Dermis blood vessel endothelial cell (primary cell): ENCODE data around the gene RRAS2. TPM values are rescaled to one million over a fixed set of nuclear protein-coding genes. Genes with fewer than 3 reads are reported as not detected.
"Not testable (repeated sequence)": the region's sequence is repeated elsewhere in the genome, so short reads cannot be mapped to it uniquely, and the experiment has no call there.

Experiments
- DNase-seq: peaks from one replicate; pipeline ENCODE4 v3.0.0; 2010
- total RNA-seq: library from RNA; depleted of rRNA; stranded (reverse); fragments of >200 nt; gene quantifications from 2 replicates; pipeline ENCODE4 v1.2.3, GENCODE V29; 2014

The RRAS2 gene
- total RNA-seq, 1 donor from 2014 or later = 112 TPM

DNA sequence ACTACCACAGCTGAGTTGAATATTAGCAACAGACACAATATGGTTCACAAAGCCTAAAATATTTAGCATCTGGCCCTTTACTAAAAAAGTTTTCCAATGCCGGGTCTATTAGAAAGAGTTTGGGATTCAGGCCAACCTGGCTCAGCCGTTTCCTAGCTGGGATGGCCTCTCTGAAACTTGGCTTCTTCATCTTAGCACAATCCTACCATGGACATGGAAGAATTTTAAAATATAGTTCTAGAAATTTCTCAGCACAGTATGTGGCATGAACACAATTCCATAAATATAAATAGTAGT lies 103.8 kb downstream of the RRAS2 start:
- DNase-seq = no peak

GRCh38 chr11:14254533-14255237 lies 104.3 kb downstream of the RRAS2 start:
- no peak for DNase-seq

- no peak for DNase-seq
Observed at GRCh38 chr11:14253840-14254239, 105.1 kb downstream of the RRAS2 start.

- no peak for DNase-seq
Observed at GRCh38 chr11:14253421-14253820, 105.6 kb downstream of the RRAS2 start.

DNA sequence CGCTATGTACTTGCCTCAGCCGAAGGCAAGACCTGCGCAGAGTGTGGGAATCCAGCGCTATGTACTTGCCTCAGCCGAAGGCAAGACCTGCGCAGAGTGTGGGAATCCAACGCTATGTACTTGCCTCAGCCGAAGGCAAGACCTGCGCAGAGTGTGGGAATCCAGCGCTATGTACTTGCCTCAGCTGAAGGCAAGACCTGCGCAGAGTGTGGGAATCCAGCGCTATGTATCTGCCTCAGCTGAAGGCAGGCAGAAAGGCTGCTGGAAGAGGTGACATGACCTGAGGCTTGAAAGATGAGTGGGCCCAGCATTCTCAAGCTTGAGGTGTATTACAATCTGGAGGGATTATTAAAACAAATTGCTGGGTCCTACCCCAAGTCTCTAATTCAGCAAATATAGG lies 106.5 kb downstream of the RRAS2 start:
- not testable (repeated sequence) for DNase-seq

GRCh38 chr11:14251754-14252153 lies 107.2 kb downstream of the RRAS2 start:
- DNase-seq = no peak

DNA sequence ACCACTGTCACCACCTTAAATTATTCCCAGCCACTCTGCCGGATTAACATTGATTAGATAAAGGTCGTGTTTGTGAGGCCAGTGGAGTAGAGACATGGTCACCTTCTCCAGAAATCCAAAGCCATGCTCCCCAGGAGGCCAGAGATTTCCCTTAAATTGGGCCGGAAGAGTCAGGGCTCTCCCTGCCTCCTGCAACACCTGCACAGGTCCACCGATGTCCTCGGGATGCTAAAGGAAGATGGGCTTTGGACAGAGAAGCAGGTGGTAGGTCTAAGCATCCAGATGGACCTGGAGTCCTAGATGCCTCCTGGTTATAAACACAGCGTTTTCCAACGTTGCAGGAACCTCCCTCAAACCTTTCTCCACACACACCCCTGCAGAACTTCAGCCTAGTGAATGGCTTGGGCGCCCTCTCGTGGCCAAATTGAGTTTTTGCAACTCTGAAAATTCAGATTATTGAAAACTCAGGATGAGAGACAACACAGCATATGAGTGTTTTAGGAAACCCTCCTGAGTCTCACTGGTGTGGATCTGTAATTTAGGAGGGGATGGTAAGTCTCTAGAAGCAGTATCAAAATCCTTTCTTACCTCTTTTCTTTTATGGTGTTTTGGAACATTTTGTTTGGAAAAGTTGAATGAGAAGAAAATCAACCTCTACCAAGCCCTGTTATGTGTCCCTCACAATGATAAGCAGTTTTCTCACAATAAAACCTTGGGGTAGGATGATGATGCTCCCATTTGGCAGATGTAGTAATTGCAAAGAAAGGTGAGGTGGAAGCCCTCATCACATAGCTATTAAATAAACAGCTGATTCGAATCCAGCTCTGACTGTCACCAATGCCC lies 109.6 kb downstream of the RRAS2 start:
- DNase-seq = peak; percentile 74

DNA sequence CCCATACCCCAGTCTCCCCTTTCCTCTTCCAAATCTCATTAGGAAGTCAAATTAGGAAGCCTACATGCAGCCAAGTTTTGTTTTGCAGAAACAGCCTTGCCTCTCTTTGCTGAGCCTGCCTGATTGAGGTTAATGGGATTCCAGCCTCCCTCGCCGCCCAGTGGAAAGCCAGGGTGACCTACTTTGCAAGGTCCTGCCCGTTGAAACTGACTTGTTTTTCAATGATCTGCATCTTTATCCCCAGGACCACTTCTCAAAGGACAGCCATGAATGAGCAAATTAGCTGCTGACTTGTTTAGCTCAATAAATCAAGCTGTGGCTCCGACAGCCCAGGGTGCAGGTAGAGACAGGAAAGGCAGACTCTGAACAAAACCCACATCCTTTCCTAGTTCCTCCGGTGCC lies 110.4 kb downstream of the RRAS2 start:
- DNase-seq = no peak

GRCh38 chr11:14245444-14245843 lies 113.5 kb downstream of the RRAS2 start:
- DNase-seq = no peak

DNA sequence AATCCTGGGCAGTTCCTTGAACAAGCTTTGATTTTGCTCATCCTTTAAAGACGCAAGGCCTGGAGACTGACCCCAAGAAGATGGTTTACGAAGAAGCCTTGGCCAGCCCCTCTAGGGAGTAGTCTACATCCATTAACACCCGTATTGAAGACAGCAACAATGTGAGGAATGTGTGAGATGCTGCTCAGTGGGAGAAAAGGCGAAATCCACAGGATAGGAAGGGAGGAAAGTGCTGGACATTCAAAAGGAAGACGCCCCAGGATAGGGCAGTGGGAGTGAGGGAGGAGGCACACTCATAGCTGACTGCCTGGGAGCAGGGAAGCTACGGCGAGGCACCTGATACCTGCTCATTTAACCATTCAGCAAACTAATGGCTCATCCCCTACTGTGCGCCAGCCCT lies 114.1 kb downstream of the RRAS2 start:
- DNase-seq = no peak

DNA sequence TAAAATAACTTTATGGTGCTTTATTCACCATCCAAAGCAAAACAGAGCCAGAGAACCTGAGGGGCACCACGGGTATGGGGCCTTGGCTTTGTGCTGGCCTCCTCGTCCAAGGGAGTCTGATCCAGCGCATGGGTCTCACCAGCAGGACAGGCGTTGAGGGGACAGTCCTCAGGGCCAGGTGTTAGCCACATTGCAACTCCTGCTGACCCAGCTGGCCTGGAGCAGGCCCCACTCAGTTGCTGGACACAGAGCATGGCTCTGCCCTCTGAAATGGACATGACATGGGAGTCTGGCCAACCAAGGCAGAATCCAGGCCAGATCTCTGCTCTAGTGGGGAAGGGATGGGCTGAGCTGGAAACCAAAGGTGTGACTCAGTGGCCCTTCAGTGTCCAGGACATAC lies 116.2 kb downstream of the RRAS2 start:
- no peak for DNase-seq

DNA sequence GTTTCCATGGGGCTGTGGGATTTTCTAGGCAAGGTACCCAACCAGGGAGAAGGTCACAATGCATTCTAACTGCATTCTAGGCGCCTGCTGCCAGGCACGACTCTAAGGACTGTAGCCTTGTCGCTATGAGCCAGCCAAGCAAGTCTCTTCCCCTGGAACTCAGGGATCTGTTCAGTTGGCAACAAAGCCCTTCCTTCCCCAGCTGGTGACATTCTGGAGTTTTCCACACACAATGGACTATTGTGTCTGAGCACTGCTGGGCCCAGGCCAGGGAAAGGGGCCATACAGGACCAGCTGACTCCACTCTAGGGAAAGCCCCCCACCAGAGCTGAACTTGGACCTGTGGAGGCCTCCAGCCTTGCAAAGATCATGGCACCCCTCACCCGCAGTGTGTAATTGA lies 116.8 kb downstream of the RRAS2 start:
- DNase-seq = peak; percentile 18

DNA sequence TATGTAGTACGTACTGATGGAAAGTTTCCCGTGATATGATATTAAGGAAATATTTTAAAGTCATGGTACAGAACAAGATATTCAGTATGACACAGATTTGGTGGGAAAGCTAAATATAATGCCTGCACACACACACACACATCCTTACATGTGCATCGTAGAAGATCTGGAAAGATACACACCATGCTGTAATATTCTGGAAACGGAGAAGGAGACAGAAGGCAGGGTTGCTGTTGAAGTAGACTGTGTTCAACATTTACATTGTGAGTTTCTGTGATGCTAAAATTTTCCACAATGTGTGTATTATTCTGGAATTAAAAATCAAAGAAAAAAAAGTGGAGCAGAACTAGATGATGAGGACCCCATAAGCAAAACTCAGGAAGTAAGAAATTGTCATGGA lies 118.0 kb downstream of the RRAS2 start:
- no peak for DNase-seq

- DNase-seq = no peak
Observed at GRCh38 chr11:14240221-14240620, 118.8 kb downstream of the RRAS2 start.

DNA sequence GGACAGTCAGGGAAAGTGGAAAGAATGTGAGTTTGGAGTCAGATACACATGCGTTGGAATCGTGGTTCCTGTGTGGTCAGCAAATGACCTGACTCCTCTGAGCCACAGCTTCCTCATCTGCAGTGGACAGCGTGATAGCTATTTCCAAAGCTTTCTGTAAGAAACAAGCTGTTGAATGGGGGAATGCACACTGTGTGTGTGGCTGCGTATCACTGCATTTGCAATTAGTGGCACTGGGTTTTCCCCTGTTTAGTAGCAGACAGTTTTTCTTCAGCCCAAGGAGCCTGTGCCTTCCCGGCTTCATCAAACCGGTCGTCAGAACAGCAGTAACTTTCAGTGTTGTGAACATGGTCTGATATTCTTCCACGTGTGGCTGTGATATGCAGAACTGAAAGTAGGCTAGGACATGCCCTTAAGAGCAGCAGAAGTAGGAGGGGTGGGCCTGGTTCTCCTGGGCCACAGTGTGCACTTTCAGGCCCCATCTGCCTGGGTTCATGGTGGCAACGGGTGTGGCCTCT lies 121.5 kb downstream of the RRAS2 start:
- no peak for DNase-seq

GRCh38 chr11:14235701-14236100 lies 123.3 kb downstream of the RRAS2 start:
- DNase-seq = no peak

DNA sequence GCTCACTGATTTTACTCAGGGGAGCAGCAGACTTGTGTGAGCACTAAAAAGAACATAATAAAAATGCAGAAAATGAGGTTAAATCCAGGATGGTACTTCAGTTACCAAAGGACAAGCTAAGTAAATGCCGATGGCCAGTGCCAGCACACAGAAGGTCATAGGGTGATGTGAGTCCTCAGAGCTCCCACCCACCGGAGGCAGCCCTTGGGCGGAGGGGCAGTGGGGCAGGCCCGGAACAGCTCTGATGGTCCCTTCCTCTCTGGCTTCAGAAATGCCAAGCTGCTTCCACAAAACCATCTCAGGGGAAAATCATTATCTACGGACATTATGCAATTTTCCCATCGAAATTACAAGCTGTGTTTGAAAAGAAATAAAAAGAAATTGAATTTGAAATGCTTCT lies 124.5 kb downstream of the RRAS2 start:
- no peak for DNase-seq

GRCh38 chr11:14232652-14233051 lies 126.3 kb downstream of the RRAS2 start:
- DNase-seq = no peak

DNA sequence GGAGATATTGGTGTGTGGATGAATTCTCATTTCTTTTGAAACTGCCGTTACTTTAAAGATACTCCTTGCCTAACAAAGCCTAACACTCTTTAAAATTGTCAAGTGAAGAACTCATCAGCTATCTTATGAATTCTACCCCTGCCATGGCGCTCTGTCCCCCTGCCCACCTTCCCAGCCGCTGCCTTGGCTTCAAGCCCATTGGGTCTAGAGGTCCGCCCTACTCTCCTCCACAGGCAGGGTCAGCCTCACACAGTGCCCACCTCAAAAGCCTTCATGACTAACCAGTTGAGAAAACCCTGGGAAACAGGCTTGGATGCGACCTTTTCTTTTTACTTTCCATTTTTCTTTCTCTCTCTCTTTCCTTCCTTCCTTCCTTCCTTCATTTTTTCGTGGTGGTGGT lies 128.6 kb downstream of the RRAS2 start:
- DNase-seq = no peak

GRCh38 chr11:14229472-14229871 lies 129.5 kb downstream of the RRAS2 start:
- no peak for DNase-seq

DNA sequence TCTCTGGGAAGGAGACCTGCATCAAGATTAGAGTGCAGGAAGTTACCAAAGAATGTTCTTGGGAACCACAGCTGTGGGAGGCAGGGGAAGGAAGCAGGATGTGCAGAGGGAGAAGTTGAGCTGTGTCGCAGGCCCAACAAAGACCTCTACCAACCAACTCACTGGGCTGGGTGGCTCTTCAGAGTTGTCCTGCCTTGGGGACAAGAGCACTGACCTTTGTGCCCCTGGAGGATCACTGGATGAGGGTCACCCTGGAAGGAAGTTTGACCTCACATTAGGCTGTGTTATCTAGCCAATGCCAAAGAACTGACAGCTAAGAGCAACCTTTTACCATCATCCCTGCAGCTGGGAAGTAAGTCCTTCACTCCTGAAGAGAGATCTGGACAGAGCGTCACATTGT lies 130.6 kb downstream of the RRAS2 start:
- no peak for DNase-seq
